ENCODE results near the gene SPTBN1.

DNA sequence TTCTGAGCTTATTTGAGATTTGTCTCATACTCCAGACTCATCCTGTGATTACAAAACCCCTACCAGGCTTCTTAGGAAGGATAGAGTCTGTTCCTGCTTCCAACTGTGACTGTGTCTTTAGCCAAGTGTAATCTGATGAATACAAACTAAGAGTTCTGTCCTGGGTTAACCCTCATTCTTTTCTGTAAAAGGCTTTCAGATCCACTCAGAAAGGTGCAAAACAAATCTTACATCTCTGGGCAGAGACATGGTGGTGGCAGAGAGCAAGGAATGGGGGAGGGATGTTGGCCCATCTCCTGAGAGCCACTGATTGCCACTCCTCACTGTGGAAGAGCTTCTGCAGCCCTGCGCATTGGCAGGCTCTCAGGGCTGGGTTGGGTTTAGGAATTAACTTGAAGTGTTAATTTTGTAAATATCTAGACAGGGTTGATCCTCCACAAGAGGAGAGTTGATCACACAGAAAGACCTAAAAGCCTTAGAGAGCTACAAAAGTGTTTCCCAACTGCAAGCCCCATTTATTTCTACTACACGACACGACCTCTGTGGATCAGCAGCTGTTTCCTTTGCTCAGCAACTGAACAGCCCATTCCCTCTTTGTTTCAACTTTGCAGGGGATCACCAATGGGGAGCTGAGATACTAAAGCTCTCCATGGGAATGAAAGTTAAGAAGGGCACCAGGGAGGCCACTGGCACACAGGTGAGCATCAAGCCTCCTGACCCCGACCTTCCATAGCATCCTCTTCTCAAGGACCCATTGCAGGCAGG, 23.7 kb upstream of the SPTBN1 start:
- TF ChIP-seq EP300 (IDR thresholded peaks at IDR 0.05) (no peak), RFX5 (IDR thresholded peaks at IDR 0.05) (no peak), RARB (CRISPR knock-in tag; IDR thresholded peaks at IDR 0.05) (no peak), BHLHE40 (IDR thresholded peaks at IDR 0.05; ENCODE audit: low read depth, low read length) (no peak), CEBPB (IDR thresholded peaks at IDR 0.05) (no peak)
- TF ChIP-seq, protein P1, sequence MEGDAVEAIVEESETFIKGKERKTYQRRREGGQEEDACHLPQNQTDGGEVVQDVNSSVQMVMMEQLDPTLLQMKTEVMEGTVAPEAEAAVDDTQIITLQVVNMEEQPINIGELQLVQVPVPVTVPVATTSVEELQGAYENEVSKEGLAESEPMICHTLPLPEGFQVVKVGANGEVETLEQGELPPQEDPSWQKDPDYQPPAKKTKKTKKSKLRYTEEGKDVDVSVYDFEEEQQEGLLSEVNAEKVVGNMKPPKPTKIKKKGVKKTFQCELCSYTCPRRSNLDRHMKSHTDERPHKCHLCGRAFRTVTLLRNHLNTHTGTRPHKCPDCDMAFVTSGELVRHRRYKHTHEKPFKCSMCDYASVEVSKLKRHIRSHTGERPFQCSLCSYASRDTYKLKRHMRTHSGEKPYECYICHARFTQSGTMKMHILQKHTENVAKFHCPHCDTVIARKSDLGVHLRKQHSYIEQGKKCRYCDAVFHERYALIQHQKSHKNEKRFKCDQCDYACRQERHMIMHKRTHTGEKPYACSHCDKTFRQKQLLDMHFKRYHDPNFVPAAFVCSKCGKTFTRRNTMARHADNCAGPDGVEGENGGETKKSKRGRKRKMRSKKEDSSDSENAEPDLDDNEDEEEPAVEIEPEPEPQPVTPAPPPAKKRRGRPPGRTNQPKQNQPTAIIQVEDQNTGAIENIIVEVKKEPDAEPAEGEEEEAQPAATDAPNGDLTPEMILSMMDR (IDR thresholded peaks at IDR 0.05) = no peak
- TF ChIP-seq, protein P2, sequence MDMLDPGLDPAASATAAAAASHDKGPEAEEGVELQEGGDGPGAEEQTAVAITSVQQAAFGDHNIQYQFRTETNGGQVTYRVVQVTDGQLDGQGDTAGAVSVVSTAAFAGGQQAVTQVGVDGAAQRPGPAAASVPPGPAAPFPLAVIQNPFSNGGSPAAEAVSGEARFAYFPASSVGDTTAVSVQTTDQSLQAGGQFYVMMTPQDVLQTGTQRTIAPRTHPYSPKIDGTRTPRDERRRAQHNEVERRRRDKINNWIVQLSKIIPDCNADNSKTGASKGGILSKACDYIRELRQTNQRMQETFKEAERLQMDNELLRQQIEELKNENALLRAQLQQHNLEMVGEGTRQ (IDR thresholded peaks at IDR 0.05) = no peak
- TF ChIP-seq, protein P3, sequence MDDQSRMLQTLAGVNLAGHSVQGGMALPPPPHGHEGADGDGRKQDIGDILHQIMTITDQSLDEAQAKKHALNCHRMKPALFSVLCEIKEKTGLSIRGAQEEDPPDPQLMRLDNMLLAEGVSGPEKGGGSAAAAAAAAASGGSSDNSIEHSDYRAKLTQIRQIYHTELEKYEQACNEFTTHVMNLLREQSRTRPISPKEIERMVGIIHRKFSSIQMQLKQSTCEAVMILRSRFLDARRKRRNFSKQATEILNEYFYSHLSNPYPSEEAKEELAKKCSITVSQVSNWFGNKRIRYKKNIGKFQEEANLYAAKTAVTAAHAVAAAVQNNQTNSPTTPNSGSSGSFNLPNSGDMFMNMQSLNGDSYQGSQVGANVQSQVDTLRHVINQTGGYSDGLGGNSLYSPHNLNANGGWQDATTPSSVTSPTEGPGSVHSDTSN (IDR thresholded peaks at IDR 0.05) = no peak
